Measurements from ENCODE around the gene BAG1.

- no peak for TF ChIP-seq CTCF (IDR thresholded peaks at IDR 0.05; ENCODE audit: insufficient read depth, low read depth, low read length)
- no peak for TF ChIP-seq EZH2 (IDR thresholded peaks at IDR 0.05; ENCODE audit: insufficient read depth, low read length)
These were observed 43.0 kb downstream of the BAG1 start for GRCh38 chr9:33221568-33221884.

Measured in astrocyte (in vitro differentiated cells and primary cell).